ENCODE data around the gene PBXIP1. TPM values are rescaled to one million over a fixed set of nuclear protein-coding genes. Genes with fewer than 3 reads are reported as not detected.
A peak's percentile ranks its signal among the peaks of the same experiment; 100 is the strongest.

Gene PBXIP1
- total and polyA plus RNA-seq, 5 donors from 2014 or later = 349 to 774 (median 412) TPM

GRCh38 chr1:155001675-155002463 lies 46.0 kb upstream of the PBXIP1 start:
- no peaks in the 10 kb centered on the region for H3K27me3 ChIP-seq (ENCODE audit: control insufficient read depth, insufficient read depth, low read length)
- no peaks in the 10 kb centered on the region for H3K9me3 ChIP-seq (ENCODE audit: control insufficient read depth in 2 of 2, low read length in 2 of 2)
- Mint-ChIP-seq H3K4me3 (peak overlapping the region; percentile 92 to 99 (median 96)), H3K4me1 (peaks cover 9 to 59% (median 36%) of the 10 kb centered on the region in 4 donors), H3K36me3 (no peaks in the 10 kb centered on the region), H3K9me3 (peaks cover 0 to 2% (median 0%) of the 10 kb centered on the region in 7 donors), H3K27me3 (no peaks in the 10 kb centered on the region), H3K27ac (peak overlapping the region; percentile 91 to 95 (median 92))
- ATAC-seq (ENCODE audit: low read depth in 2 of 2) = peak; percentile 83 to 84
- H3K4me1 ChIP-seq (ENCODE audit: control insufficient read depth, insufficient read depth, low read length, poor library complexity, severe bottlenecking) = peaks cover 68% of the 10 kb centered on the region
- H3K36me3 ChIP-seq (ENCODE audit: control insufficient read depth, insufficient read depth, low read length) = no peaks in the 10 kb centered on the region
- peak overlapping the region; percentile 96 for H3K27ac ChIP-seq (ENCODE audit: insufficient read depth, low read length, poor library complexity, severe bottlenecking)
- peak; percentile 96 to 99 (median 97) for DNase-seq
- peak overlapping the region; percentile 77 for H3K4me3 ChIP-seq (ENCODE audit: low read depth, low read length)

- Histone ChIP-seq H3K4me3 (ENCODE audit: low read depth, low read length) (peak overlapping the region; percentile 77), H3K27ac (ENCODE audit: insufficient read depth, low read length, poor library complexity, severe bottlenecking) (peak overlapping the region; percentile 96), H3K9me3 (ENCODE audit: control insufficient read depth in 2 of 2, low read length in 2 of 2) (no peaks in the 10 kb centered on the region), H3K4me1 (ENCODE audit: control insufficient read depth, insufficient read depth, low read length, poor library complexity, severe bottlenecking) (peaks cover 63% of the 10 kb centered on the region), H3K36me3 (ENCODE audit: control insufficient read depth, insufficient read depth, low read length) (no peaks in the 10 kb centered on the region), H3K27me3 (ENCODE audit: control insufficient read depth, insufficient read depth, low read length) (no peaks in the 10 kb centered on the region)
- Mint-ChIP-seq H3K27ac (peak overlapping the region; percentile 53 to 95 (median 92)), H3K9me3 (peaks cover 0 to 2% (median 0%) of the 10 kb centered on the region in 7 donors), H3K4me1 (peaks cover 4 to 54% (median 31%) of the 10 kb centered on the region in 4 donors), H3K4me3 (peak overlapping the region; percentile 92 to 99 (median 96)), H3K27me3 (no peaks in the 10 kb centered on the region), H3K36me3 (no peaks in the 10 kb centered on the region)
- no peak for DNase-seq
- no peak for ATAC-seq (ENCODE audit: low read depth in 2 of 2)
These were observed 45.5 kb upstream of the PBXIP1 start for GRCh38 chr1:155001425-155001674.

- ATAC-seq (ENCODE audit: low read depth in 2 of 2) (peak; percentile 11 to 30), DNase-seq (peak; percentile 78 to 82 (median 79))
- peak overlapping the region; percentile 96 for H3K27ac ChIP-seq (ENCODE audit: insufficient read depth, low read length, poor library complexity, severe bottlenecking)
- peak overlapping the region; percentile 77 for H3K4me3 ChIP-seq (ENCODE audit: low read depth, low read length)
- peaks cover 58% of the 10 kb centered on the region for H3K4me1 ChIP-seq (ENCODE audit: control insufficient read depth, insufficient read depth, low read length, poor library complexity, severe bottlenecking)
- peak overlapping the region; percentile 53 to 95 (median 92) for H3K27ac Mint-ChIP-seq
- H3K9me3 Mint-ChIP-seq = peaks cover 0 to 2% (median 0%) of the 10 kb centered on the region in 7 donors
- H3K36me3 Mint-ChIP-seq = no peaks in the 10 kb centered on the region
- no peaks in the 10 kb centered on the region for H3K27me3 Mint-ChIP-seq
- no peaks in the 10 kb centered on the region for H3K9me3 ChIP-seq (ENCODE audit: control insufficient read depth in 2 of 2, low read length in 2 of 2)
- H3K4me3 Mint-ChIP-seq = peak overlapping the region; percentile 92 to 99 (median 96)
- peaks cover 0 to 52% (median 26%) of the 10 kb centered on the region in 4 donors for H3K4me1 Mint-ChIP-seq
- no peaks in the 10 kb centered on the region for H3K36me3 ChIP-seq (ENCODE audit: control insufficient read depth, insufficient read depth, low read length)
- H3K27me3 ChIP-seq (ENCODE audit: control insufficient read depth, insufficient read depth, low read length) = no peaks in the 10 kb centered on the region
These were observed 45.0 kb upstream of the PBXIP1 start for GRCh38 chr1:155000726-155001424.

DNA sequence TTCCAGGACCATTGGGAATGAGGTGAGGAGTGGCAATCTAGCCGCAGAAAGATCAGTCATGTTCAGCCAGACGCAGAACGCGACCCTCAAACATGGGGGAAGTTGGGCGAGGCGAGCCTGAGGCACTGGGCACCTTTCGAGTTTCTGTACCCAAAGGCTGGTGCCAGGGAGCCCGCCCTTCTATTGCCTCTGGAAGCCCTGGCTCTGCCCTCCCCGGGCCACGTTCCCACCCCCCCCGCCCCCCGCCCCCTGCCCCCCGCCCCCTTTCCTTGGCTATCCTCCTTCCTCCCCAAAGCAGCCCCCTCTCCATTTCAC lies 44.5 kb upstream of the PBXIP1 start:
- Histone ChIP-seq H3K4me1 (ENCODE audit: control insufficient read depth, insufficient read depth, low read length, poor library complexity, severe bottlenecking) (peaks cover 53% of the 10 kb centered on the region), H3K9me3 (ENCODE audit: control insufficient read depth in 2 of 2, low read length in 2 of 2) (no peaks in the 10 kb centered on the region), H3K27ac (ENCODE audit: insufficient read depth, low read length, poor library complexity, severe bottlenecking) (peak overlapping the region; percentile 96), H3K27me3 (ENCODE audit: control insufficient read depth, insufficient read depth, low read length) (no peaks in the 10 kb centered on the region), H3K4me3 (ENCODE audit: low read depth, low read length) (peak overlapping the region; percentile 65), H3K36me3 (ENCODE audit: control insufficient read depth, insufficient read depth, low read length) (no peaks in the 10 kb centered on the region)
- ATAC-seq (ENCODE audit: low read depth in 2 of 2) = no peak
- Mint-ChIP-seq H3K4me3 (peak overlapping the region; percentile 92 to 99 (median 95)), H3K4me1 (peaks cover 0 to 49% (median 23%) of the 10 kb centered on the region in 4 donors), H3K36me3 (no peaks in the 10 kb centered on the region), H3K27me3 (no peaks in the 10 kb centered on the region), H3K27ac (peak overlapping the region; percentile 83 to 96 (median 94)), H3K9me3 (peaks cover 0 to 2% (median 0%) of the 10 kb centered on the region in 7 donors)
- peak in 2 of 3 donors; percentile 21 to 27 for DNase-seq

GRCh38 chr1:154999571-155000410 lies 43.9 kb upstream of the PBXIP1 start:
- Histone ChIP-seq H3K27me3 (ENCODE audit: control insufficient read depth, insufficient read depth, low read length) (no peaks in the 10 kb centered on the region), H3K9me3 (ENCODE audit: control insufficient read depth in 2 of 2, low read length in 2 of 2) (no peaks in the 10 kb centered on the region), H3K36me3 (ENCODE audit: control insufficient read depth, insufficient read depth, low read length) (no peaks in the 10 kb centered on the region), H3K4me3 (ENCODE audit: low read depth, low read length) (peak overlapping the region; percentile 65), H3K4me1 (ENCODE audit: control insufficient read depth, insufficient read depth, low read length, poor library complexity, severe bottlenecking) (peaks cover 48% of the 10 kb centered on the region), H3K27ac (ENCODE audit: insufficient read depth, low read length, poor library complexity, severe bottlenecking) (peak overlapping the region; percentile 96)
- no peaks in the 10 kb centered on the region for H3K27me3 Mint-ChIP-seq
- peak overlapping the region; percentile 89 to 99 (median 94) for H3K4me3 Mint-ChIP-seq
- ATAC-seq (ENCODE audit: low read depth in 2 of 2) (no peak), DNase-seq (peak; percentile 43 to 56 (median 51))
- H3K36me3 Mint-ChIP-seq = no peaks in the 10 kb centered on the region
- H3K27ac Mint-ChIP-seq = peak overlapping the region; percentile 83 to 96 (median 94)
- peaks cover 0 to 44% (median 22%) of the 10 kb centered on the region in 4 donors for H3K4me1 Mint-ChIP-seq
- H3K9me3 Mint-ChIP-seq = peaks cover 0 to 2% (median 0%) of the 10 kb centered on the region in 7 donors

DNA sequence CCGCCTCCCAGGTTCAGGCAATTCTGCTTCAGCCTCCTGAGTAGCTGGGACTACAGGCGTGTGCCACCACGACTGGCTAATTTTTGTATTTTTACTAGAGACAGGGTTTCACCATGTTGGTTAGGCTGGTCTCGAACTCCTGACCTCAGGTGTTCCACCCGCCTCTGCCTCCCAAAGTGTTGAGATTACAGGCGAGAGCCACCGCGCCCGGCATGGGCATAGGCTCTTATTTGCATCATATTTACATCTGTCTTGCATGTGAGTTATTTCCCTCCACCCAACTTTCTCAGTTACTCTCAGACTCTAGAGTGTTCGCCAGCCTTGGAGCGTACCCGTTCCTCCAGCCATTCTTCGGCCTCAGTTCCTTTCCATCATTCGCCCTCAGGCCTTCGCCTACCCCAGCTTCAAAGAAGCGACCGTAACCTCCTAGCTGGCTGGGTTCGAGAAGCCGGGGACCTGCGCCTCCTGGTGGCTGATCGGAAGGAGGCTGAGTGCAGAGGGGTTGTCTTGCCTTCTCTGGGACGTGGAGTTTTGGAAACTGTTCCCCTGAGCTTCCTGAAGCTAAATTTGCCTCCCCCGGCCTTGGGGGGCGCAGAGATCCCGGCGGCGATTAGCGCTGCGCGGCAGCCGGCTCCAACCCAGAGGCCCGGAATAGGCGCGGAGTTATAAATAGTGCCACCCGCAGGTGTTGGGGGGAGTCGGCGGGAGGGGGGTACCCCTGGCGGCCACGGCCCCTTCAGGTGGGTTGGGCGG lies 43.1 kb upstream of the PBXIP1 start:
- peaks cover 0 to 37% (median 17%) of the 10 kb centered on the region in 4 donors for H3K4me1 Mint-ChIP-seq
- ATAC-seq (ENCODE audit: low read depth in 2 of 2) (no peak), DNase-seq (peak; percentile 50 to 80 (median 50))
- peak overlapping the region; percentile 88 to 99 (median 91) for H3K4me3 Mint-ChIP-seq
- peaks cover 40% of the 10 kb centered on the region for H3K4me1 ChIP-seq (ENCODE audit: control insufficient read depth, insufficient read depth, low read length, poor library complexity, severe bottlenecking)
- peak overlapping the region; percentile 64 for H3K4me3 ChIP-seq (ENCODE audit: low read depth, low read length)
- H3K36me3 ChIP-seq (ENCODE audit: control insufficient read depth, insufficient read depth, low read length) = no peaks in the 10 kb centered on the region
- H3K9me3 ChIP-seq (ENCODE audit: control insufficient read depth in 2 of 2, low read length in 2 of 2) = no peaks in the 10 kb centered on the region
- H3K27me3 Mint-ChIP-seq = no peaks in the 10 kb centered on the region
- H3K27me3 ChIP-seq (ENCODE audit: control insufficient read depth, insufficient read depth, low read length) = no peaks in the 10 kb centered on the region
- peak overlapping the region; percentile 83 to 96 (median 94) for H3K27ac Mint-ChIP-seq
- peaks cover 0 to 2% (median 0%) of the 10 kb centered on the region in 7 donors for H3K9me3 Mint-ChIP-seq
- peak overlapping the region; percentile 96 for H3K27ac ChIP-seq (ENCODE audit: insufficient read depth, low read length, poor library complexity, severe bottlenecking)
- H3K36me3 Mint-ChIP-seq = no peaks in the 10 kb centered on the region
